D721Med (cell line): ENCODE data around the gene ATXN7L1.

Source experiments
- DNase-seq: peaks from one replicate; pipeline ENCODE4 v3.0.0; 2011; ENCODE audit warnings: low spot score; ENCODE audit not compliant: insufficient read length
- FAIRE-seq: peaks from 2 replicates; lab custom pipeline; 2011; peaks lifted over from hg19 to GRCh38; lab: Jason Lieb, UNC
- CTCF ChIP-seq: IDR thresholded peaks from 2 replicates; pipeline ENCODE4 v1.5.1; 2012; ENCODE audit warnings: mild to moderate bottlenecking, control low read depth; ENCODE audit not compliant: insufficient read depth; ENCODE audit errors: missing control alignments

The ATXN7L1 gene

GRCh38 chr7:105742787-105743186, 133.6 kb downstream of the ATXN7L1 start:
- DNase-seq (no peak), FAIRE-seq (no peak)
- TF ChIP-seq CTCF, result no peak

- TF ChIP-seq CTCF, result no peak
- DNase-seq (no peak), FAIRE-seq (no peak)
Measured at GRCh38 chr7:105741982-105742381, 134.4 kb downstream of the ATXN7L1 start.

- no peak for TF ChIP-seq CTCF
- DNase-seq, result no peak
- no peak for FAIRE-seq
Measured at GRCh38 chr7:105738133-105738532, 138.3 kb downstream of the ATXN7L1 start.

- DNase-seq, result no peak
- FAIRE-seq, result no peak
Measured at GRCh38 chr7:105734233-105734632, 142.2 kb downstream of the ATXN7L1 start.

GRCh38 chr7:105731042-105731441, 145.4 kb downstream of the ATXN7L1 start:
- DNase-seq (no peak), FAIRE-seq (no peak)
- no peak for TF ChIP-seq CTCF

More at GRCh38 chr7:105734233-105734632, 142.2 kb downstream of the ATXN7L1 start:
- TF ChIP-seq CTCF, result no peak

GRCh38 chr7:105728028-105728427, 148.4 kb downstream of the ATXN7L1 start:
- FAIRE-seq, result no peak
- no peak for DNase-seq
- TF ChIP-seq CTCF, result no peak

GRCh38 chr7:105724688-105725087, 151.7 kb downstream of the ATXN7L1 start:
- DNase-seq, result no peak
- TF ChIP-seq CTCF, result no peak
- no peak for FAIRE-seq
